ENCODE results near the gene OR1I1.

DNA sequence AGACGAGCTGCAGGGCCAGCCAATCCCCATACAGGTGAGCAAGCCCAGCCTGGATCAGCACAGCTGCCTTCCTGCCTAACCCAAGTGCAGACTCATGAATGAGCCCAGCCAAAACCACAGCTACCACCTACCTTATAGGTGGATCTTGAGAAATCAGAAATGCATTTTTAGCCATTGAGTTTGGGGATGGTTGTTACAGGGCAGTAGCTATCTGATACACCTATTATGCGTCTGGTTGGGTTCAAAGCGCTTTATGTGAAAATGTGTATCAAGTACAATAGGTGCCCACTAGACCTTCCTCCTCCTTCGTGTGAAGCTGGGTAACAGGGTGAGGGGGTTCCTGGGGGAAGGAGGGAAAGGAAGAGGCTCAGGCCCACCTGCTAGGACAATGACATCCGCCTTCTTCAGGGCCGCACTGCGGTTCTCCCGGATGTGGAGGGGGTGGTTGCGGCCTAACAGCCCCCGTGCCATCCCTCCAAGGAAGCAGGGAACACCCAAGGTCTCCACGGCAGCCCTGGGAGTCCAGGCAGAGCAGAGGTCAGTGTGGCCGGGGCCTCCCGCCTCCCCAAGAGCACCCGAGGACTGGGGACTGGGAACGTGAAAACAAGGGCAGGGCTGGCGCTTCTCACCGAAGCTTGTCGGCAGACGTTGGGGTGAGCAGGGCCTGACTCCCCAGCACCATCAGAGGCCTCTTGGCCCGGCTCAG lies 36.9 kb downstream of the OR1I1 start:
- no peak for TF ChIP-seq POLR2A (IDR thresholded peaks at IDR 0.05; ENCODE audit: low read depth, low read length)
- TF ChIP-seq POLR2AphosphoS5 (IDR thresholded peaks at IDR 0.05; ENCODE audit: low read depth, low read length): no peak
- TF ChIP-seq TAF1 (IDR thresholded peaks at IDR 0.05; ENCODE audit: low read depth, low read length): no peak
